ENCODE data around the gene CUL1.

Gene CUL1

GRCh38 chr7:148849393-148850098 lies 150.8 kb downstream of the CUL1 start:
- no peak for DNase-seq (ENCODE audit: low read depth in 1 of 2, low spot score in 1 of 2)

- no peak for DNase-seq (ENCODE audit: low read depth in 1 of 2, low spot score in 1 of 2)
Observed at GRCh38 chr7:148850564-148850963, 151.9 kb downstream of the CUL1 start.
